Colonic mucosa (tissue), 4 donors: Measurements from ENCODE around the gene HSFX4. TPM values are rescaled to one million over a fixed set of nuclear protein-coding genes. Genes with fewer than 3 reads are reported as not detected.
A peak's percentile ranks its signal among the peaks of the same experiment; 100 is the strongest.
"Not testable (repeated sequence)": the region's sequence is repeated elsewhere in the genome, so short reads cannot be mapped to it uniquely, and the experiment has no call there.

Experiments
- DNase-seq: peaks from one replicate; pipeline ENCODE4 v3.0.0-alpha.2; 2020
- H3K27ac ChIP-seq: fragments of 200-600 bp; one replicate; pipeline ENCODE4 v1.8.0; 2021
- H3K27me3 ChIP-seq: fragments of 200-600 bp; one replicate; pipeline ENCODE4 v1.8.0; 2021
- H3K36me3 ChIP-seq: fragments of 200-600 bp; one replicate; pipeline ENCODE4 v1.8.0; 2021
- H3K4me1 ChIP-seq: fragments of 200-600 bp; one replicate; pipeline ENCODE4 v1.8.0; 2021; ENCODE audit warnings: mild to moderate bottlenecking
- H3K4me3 ChIP-seq: fragments of 200-600 bp; one replicate; pipeline ENCODE4 v1.8.0; 2021
- H3K9ac ChIP-seq, 2 donors: one replicate each; pipeline ENCODE4 v1.7.0; 2013; ENCODE audit warnings: control low read depth in 2 of 2, low read depth in 2 of 2, low read length in 2 of 2
- H3K9me3 ChIP-seq: fragments of 200-600 bp; one replicate; pipeline ENCODE4 v1.8.0; 2021
- intact Hi-C: fragments of 100-400 bp; cut with DNase I; formaldehyde crosslinking; loops from one replicate; pipeline ENCODE4 v1.14.1; 2022
- total RNA-seq, 2 donors: library from RNA; stranded (reverse); fragmentation: NEBNext Ultra II Directional in 1 of 2; extraction: Animal tissue kit (Norgen Biotek cat#: 25700) in 1 of 2; gene quantifications; one replicate each; pipeline ENCODE4 v1.2.1, GENCODE V29; 2021
- TF ChIP-seq, protein P1 (sequence below): fragments of 200-600 bp; IDR thresholded peaks from one replicate; pipeline ENCODE4 v1.8.0; 2022; ENCODE audit warnings: antibody characterized with exemption, mild to moderate bottlenecking
- donor health status: healthy.
- donor health status: DM: no; HTN: no; CAD: no.
- donor health status: DM: no; HTN: no; CAD: no.

Gene HSFX4
- total RNA-seq, 2 donors from 2014 or later: not detected

DNA sequence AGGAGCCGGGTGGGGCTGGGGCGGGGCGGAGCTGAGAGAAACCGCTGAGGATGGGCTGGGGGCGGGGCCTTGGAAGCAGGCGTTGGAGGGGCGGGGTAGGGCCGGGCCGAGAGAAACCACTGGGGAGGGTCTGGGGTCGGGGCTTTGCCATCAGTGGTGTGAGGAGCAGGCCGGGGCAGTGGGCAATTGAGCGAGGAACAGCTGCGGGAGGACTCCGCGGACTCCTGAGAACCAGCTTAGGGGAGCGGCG, 10.2 kb downstream of the HSFX4 start:
- no peaks in the 10 kb centered on the region for H3K36me3 ChIP-seq
- no peak for DNase-seq
- intact Hi-C loops: no loop called here
- H3K9ac ChIP-seq: peak overlapping the region; percentile 34 to 78
- H3K27ac ChIP-seq: peak overlapping the region; percentile 82
- no peaks in the 10 kb centered on the region for H3K4me1 ChIP-seq
- no peaks in the 10 kb centered on the region for H3K27me3 ChIP-seq
- H3K4me3 ChIP-seq: peak overlapping the region; percentile 31
- H3K9me3 ChIP-seq: no peaks in the 10 kb centered on the region
- TF ChIP-seq, protein P1, sequence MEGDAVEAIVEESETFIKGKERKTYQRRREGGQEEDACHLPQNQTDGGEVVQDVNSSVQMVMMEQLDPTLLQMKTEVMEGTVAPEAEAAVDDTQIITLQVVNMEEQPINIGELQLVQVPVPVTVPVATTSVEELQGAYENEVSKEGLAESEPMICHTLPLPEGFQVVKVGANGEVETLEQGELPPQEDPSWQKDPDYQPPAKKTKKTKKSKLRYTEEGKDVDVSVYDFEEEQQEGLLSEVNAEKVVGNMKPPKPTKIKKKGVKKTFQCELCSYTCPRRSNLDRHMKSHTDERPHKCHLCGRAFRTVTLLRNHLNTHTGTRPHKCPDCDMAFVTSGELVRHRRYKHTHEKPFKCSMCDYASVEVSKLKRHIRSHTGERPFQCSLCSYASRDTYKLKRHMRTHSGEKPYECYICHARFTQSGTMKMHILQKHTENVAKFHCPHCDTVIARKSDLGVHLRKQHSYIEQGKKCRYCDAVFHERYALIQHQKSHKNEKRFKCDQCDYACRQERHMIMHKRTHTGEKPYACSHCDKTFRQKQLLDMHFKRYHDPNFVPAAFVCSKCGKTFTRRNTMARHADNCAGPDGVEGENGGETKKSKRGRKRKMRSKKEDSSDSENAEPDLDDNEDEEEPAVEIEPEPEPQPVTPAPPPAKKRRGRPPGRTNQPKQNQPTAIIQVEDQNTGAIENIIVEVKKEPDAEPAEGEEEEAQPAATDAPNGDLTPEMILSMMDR: no peak

DNA sequence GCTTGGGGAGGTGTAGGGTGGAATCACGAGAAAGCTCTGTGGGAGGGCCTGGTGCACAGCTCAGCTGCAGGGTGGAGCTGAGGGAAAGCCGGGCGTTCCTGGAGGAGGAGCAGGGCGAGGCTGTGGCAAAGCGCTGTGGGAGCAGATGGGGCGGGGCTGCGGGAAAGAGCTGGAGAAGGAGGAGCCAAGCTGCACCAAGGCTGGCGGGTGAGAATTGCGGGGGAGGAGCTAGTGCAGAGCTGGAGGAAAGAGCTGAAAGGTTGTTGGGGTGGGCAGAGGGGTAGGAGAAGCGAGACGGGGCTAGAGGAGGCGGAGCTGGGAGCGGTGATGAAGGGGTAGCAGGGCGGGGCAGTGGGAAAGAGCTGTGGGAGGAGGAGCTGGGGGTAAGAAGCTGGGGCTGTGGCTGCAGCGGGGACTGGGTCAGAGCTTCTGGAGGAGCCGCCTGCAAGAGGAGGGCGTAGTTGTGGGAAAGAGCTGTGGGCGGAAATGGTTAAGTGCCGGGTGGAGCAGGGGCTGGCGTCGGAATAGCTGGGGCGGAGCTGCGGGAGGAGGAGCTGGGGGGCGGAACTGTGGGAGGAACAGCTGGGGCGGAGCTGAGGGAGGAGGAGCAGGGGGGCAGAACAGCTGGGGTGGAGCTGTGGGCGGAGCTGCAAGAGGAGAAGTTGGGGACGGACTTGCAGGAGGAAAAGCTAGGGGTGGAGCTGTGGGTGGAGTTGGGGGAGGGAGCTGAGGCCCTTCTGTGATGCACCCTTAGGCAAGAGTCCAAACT, 10.7 kb downstream of the HSFX4 start:
- DNase-seq: peak; percentile 92
- TF ChIP-seq, protein P1: no peak

GRCh38 chrX:149940674-149941024, 11.3 kb downstream of the HSFX4 start:
- H3K4me1 ChIP-seq, intact Hi-C loops, H3K36me3 ChIP-seq, H3K4me3 ChIP-seq, DNase-seq, H3K9ac ChIP-seq, H3K27ac ChIP-seq, H3K27me3 ChIP-seq, H3K9me3 ChIP-seq: not testable (repeated sequence)
- TF ChIP-seq, protein P1: peak; percentile 44

More for the DNA sequence above, 10.7 kb downstream of the HSFX4 start:
- H3K4me3 ChIP-seq: peak overlapping the region; percentile 31
- H3K4me1 ChIP-seq: no peaks in the 10 kb centered on the region
- peak overlapping the region; percentile 34 to 78 for H3K9ac ChIP-seq
- peak overlapping the region; percentile 82 for H3K27ac ChIP-seq
- H3K36me3 ChIP-seq: no peaks in the 10 kb centered on the region
- intact Hi-C loops: no loop called here
- H3K9me3 ChIP-seq: no peaks in the 10 kb centered on the region
- H3K27me3 ChIP-seq: no peaks in the 10 kb centered on the region

GRCh38 chrX:149945087-149945670, 15.8 kb downstream of the HSFX4 start:
- H3K27me3 ChIP-seq, DNase-seq, H3K36me3 ChIP-seq, H3K27ac ChIP-seq, intact Hi-C loops, H3K4me1 ChIP-seq, H3K4me3 ChIP-seq, H3K9ac ChIP-seq, H3K9me3 ChIP-seq: not testable (repeated sequence)

GRCh38 chrX:149945820-149946219, 16.4 kb downstream of the HSFX4 start:
- H3K4me1 ChIP-seq, H3K9ac ChIP-seq, H3K4me3 ChIP-seq, H3K27me3 ChIP-seq, H3K36me3 ChIP-seq, intact Hi-C loops, H3K9me3 ChIP-seq, H3K27ac ChIP-seq, DNase-seq: not testable (repeated sequence)

GRCh38 chrX:149946932-149947331, 17.6 kb downstream of the HSFX4 start:
- DNase-seq, H3K36me3 ChIP-seq, H3K9me3 ChIP-seq, H3K4me3 ChIP-seq, H3K27me3 ChIP-seq, H3K27ac ChIP-seq, H3K4me1 ChIP-seq, intact Hi-C loops, H3K9ac ChIP-seq: not testable (repeated sequence)

DNA sequence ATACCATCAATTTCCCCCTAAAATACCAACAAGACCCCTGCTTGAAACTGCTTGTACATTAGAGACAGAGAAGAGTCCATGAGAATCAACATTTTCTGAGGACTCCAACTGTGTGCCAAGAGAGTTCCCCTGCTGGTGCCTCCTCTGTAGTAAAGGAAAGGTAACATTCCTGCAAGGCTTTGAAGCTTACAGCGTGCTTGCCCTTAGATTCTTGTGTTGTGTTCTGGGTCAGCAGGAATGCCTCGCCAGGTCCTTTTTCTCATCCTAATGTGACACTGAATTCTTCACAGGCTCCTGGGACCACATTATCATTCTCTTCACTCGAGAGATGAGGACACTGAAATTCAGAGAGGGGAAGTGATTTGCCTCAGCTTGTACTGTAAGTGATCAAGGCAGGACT, 18.6 kb downstream of the HSFX4 start:
- Histone ChIP-seq H3K9ac (no peak overlapping the region), H3K36me3 (no peaks in the 10 kb centered on the region), H3K27me3 (no peaks in the 10 kb centered on the region), H3K4me3 (no peak overlapping the region), H3K27ac (no peak overlapping the region), H3K9me3 (no peaks in the 10 kb centered on the region), H3K4me1 (no peaks in the 10 kb centered on the region)
- TF ChIP-seq, protein P1: no peak
- no peak for DNase-seq
- intact Hi-C loops: no loop called here
